ENCODE results near the gene EFCC1.

The EFCC1 gene

DNA sequence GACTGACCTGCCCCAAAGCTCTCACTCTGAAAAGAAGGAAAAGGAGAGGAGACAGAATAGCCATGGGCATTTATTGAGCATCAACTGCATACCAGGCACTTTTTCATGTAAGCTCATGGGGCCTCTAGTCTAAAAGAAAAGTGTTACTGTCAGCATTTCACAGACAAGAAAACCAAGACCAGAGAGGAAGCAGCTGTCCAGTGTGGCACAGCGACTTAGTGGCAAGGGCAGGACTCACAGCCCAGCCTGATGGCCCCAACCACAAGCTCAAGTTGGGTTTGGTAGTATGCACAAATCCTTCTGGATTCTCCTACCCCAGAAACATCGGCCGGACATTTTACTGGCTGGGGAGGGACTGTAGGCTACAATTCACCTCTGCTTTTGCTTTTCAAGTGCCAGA is 5.8 kb downstream of the EFCC1 start:
- TF ChIP-seq, protein P1, sequence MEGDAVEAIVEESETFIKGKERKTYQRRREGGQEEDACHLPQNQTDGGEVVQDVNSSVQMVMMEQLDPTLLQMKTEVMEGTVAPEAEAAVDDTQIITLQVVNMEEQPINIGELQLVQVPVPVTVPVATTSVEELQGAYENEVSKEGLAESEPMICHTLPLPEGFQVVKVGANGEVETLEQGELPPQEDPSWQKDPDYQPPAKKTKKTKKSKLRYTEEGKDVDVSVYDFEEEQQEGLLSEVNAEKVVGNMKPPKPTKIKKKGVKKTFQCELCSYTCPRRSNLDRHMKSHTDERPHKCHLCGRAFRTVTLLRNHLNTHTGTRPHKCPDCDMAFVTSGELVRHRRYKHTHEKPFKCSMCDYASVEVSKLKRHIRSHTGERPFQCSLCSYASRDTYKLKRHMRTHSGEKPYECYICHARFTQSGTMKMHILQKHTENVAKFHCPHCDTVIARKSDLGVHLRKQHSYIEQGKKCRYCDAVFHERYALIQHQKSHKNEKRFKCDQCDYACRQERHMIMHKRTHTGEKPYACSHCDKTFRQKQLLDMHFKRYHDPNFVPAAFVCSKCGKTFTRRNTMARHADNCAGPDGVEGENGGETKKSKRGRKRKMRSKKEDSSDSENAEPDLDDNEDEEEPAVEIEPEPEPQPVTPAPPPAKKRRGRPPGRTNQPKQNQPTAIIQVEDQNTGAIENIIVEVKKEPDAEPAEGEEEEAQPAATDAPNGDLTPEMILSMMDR (IDR thresholded peaks at IDR 0.05; ENCODE audit: low read depth, low read length), result no peak
- DNase-seq (ENCODE audit: extremely low read depth, low read depth), result no peak

GRCh38 chr3:129007792-129008191 is 6.7 kb downstream of the EFCC1 start:
- TF ChIP-seq, protein P1 (IDR thresholded peaks at IDR 0.05; ENCODE audit: low read depth, low read length), result no peak

GRCh38 chr3:129009266-129009665 is 8.2 kb downstream of the EFCC1 start:
- TF ChIP-seq, protein P1 (IDR thresholded peaks at IDR 0.05; ENCODE audit: low read depth, low read length), result no peak
- no peak for DNase-seq (ENCODE audit: extremely low read depth, low read depth)

More at GRCh38 chr3:129007792-129008191, 6.7 kb downstream of the EFCC1 start:
- DNase-seq (ENCODE audit: extremely low read depth, low read depth), result no peak

GRCh38 chr3:129010310-129010956 is 9.3 kb downstream of the EFCC1 start:
- no peak for DNase-seq (ENCODE audit: extremely low read depth, low read depth)
- TF ChIP-seq, protein P1 (IDR thresholded peaks at IDR 0.05; ENCODE audit: low read depth, low read length), result no peak

GRCh38 chr3:129013491-129013891 is 12.4 kb downstream of the EFCC1 start:
- DNase-seq (ENCODE audit: extremely low read depth, low read depth), result no peak
- TF ChIP-seq, protein P1 (IDR thresholded peaks at IDR 0.05; ENCODE audit: low read depth, low read length), result no peak

DNA sequence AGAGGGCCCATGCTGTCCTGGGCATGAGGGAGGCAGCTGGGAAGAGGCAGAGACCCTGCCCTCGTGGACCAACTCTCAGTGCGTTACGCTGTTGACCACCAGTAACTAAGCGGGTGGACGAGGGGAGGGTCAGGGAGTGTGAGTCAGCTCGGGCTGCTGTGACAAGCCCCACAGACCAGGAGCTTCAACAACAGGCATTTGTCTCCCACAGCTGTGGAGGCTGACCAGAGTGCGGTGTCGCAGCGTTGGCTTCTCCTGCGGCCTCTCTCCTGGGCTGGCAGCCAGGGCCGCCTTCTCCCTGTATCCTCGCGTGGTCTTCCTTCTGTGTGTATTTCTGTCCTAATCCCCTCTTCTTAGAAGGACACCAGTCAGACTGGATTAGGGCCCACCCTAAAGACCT is 13.0 kb downstream of the EFCC1 start:
- TF ChIP-seq, protein P1 (IDR thresholded peaks at IDR 0.05; ENCODE audit: low read depth, low read length), result no peak
- DNase-seq (ENCODE audit: extremely low read depth, low read depth), result no peak

GRCh38 chr3:129014793-129015345 is 13.8 kb downstream of the EFCC1 start:
- no peak for DNase-seq (ENCODE audit: extremely low read depth, low read depth)
- TF ChIP-seq, protein P1 (IDR thresholded peaks at IDR 0.05; ENCODE audit: low read depth, low read length), result no peak
